ENCODE data around the gene SSU72.

The SSU72 gene

DNA sequence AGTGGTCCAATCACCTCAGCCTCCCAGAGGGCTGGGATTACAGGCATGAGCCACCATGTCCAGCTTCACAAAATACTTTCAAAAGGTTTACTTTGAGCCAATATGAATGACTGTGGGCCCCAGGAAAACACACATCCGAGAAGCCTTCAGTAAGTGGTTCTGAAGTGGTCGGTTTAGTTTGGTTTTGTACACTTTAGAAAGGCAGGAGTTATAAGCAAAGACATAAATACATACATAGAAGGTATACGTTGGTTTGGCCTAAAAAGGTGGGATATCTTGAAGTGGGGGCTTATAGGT is 37.4 kb upstream of the SSU72 start:
- Histone ChIP-seq H3K9ac (ENCODE audit: low read depth in 1 of 2, low read length in 2 of 2) (no peak overlapping the region), H3K9me3 (ENCODE audit: control insufficient read depth in 2 of 2, low read length in 2 of 2) (no peaks in the 10 kb centered on the region), H3K27me3 (ENCODE audit: control insufficient read depth in 2 of 2, insufficient read depth in 2 of 2, low read length in 2 of 2) (no peaks in the 10 kb centered on the region), H3K4me1 (ENCODE audit: control insufficient read depth in 2 of 2, insufficient read depth in 2 of 2, low read length in 2 of 2) (peaks cover 19 to 22% of the 10 kb centered on the region in 2 donors), H3K4me3 (ENCODE audit: low read length in 2 of 2) (no peak overlapping the region), H3K36me3 (ENCODE audit: control insufficient read depth in 2 of 2, insufficient read depth in 2 of 2, low read length in 2 of 2) (no peaks in the 10 kb centered on the region), H3K27ac (ENCODE audit: low read depth in 2 of 2, low read length in 2 of 2) (no peak overlapping the region)

DNA sequence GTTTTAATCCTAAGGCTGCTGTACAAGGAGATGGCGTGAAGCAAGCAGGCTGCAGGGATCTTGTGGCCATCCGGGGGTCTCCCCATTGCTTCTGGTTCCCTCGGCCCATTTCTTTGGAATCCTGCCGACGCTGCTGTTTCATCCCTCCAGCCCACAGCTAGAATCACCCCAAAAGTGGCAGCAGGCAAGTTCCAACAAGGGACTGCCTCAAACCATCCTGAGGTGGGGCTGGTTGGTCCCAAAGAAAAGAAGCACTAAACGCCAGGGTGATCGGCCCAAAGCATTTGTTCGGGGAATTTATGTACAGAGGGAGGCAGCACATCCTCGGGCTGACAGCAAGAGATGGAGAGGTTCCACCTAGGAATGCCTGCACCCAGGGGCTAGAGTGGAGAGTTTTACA is 36.1 kb upstream of the SSU72 start:
- Histone ChIP-seq H3K27me3 (ENCODE audit: control insufficient read depth in 2 of 2, insufficient read depth in 2 of 2, low read length in 2 of 2) (no peaks in the 10 kb centered on the region), H3K36me3 (ENCODE audit: control insufficient read depth in 2 of 2, insufficient read depth in 2 of 2, low read length in 2 of 2) (no peaks in the 10 kb centered on the region), H3K9me3 (ENCODE audit: control insufficient read depth in 2 of 2, low read length in 2 of 2) (no peaks in the 10 kb centered on the region), H3K4me1 (ENCODE audit: control insufficient read depth in 2 of 2, insufficient read depth in 2 of 2, low read length in 2 of 2) (peaks cover 14 to 15% of the 10 kb centered on the region in 2 donors), H3K4me3 (ENCODE audit: low read length in 2 of 2) (no peak overlapping the region), H3K9ac (ENCODE audit: low read depth in 1 of 2, low read length in 2 of 2) (no peak overlapping the region), H3K27ac (ENCODE audit: low read depth in 2 of 2, low read length in 2 of 2) (no peak overlapping the region)

DNA sequence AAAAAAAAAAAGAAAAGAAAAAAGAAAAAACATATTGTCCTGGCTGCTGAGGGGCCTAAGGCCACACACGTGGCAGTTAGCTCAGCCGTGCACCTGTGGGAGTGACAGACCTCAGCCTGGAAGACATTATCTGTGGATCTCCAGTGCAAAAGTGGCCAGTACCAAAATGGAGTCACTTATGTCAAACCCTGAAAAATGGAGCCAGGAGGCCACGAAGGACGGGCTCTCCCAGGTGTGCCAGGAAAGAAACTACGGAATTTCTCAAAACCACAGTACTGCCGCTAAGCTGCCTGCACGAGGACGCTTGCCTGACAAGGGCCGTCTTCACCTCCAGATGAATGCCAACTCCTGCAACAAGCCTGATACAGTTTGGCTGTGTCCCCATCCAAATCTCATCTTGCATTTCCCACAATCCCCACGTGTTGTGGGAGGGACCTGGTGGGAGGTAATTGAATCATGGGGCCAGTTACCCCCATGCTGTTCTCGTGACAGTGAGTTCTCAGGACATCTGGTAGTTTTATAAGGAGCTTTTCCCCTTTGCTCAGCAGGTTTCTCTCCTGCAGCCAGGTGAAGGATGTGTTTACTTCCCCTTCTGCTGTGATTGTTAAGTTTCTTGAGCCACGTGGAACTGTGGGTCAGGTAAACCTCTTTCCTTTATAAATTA is 35.3 kb upstream of the SSU72 start:
- Histone ChIP-seq H3K4me1 (ENCODE audit: control insufficient read depth in 2 of 2, insufficient read depth in 2 of 2, low read length in 2 of 2) (peaks cover 14% of the 10 kb centered on the region in 2 donors), H3K9me3 (ENCODE audit: control insufficient read depth in 2 of 2, low read length in 2 of 2) (no peaks in the 10 kb centered on the region), H3K27ac (ENCODE audit: low read depth in 2 of 2, low read length in 2 of 2) (no peak overlapping the region), H3K9ac (ENCODE audit: low read depth in 1 of 2, low read length in 2 of 2) (no peak overlapping the region), H3K36me3 (ENCODE audit: control insufficient read depth in 2 of 2, insufficient read depth in 2 of 2, low read length in 2 of 2) (no peaks in the 10 kb centered on the region), H3K27me3 (ENCODE audit: control insufficient read depth in 2 of 2, insufficient read depth in 2 of 2, low read length in 2 of 2) (no peaks in the 10 kb centered on the region), H3K4me3 (ENCODE audit: low read length in 2 of 2) (no peak overlapping the region)

- Histone ChIP-seq H3K4me3 (ENCODE audit: low read length in 2 of 2) (no peak overlapping the region), H3K9me3 (ENCODE audit: control insufficient read depth in 2 of 2, low read length in 2 of 2) (no peaks in the 10 kb centered on the region), H3K36me3 (ENCODE audit: control insufficient read depth in 2 of 2, insufficient read depth in 2 of 2, low read length in 2 of 2) (no peaks in the 10 kb centered on the region), H3K4me1 (ENCODE audit: control insufficient read depth in 2 of 2, insufficient read depth in 2 of 2, low read length in 2 of 2) (peaks cover 0 to 4% of the 10 kb centered on the region in 2 donors), H3K27ac (ENCODE audit: low read depth in 2 of 2, low read length in 2 of 2) (no peak overlapping the region), H3K9ac (ENCODE audit: low read depth in 1 of 2, low read length in 2 of 2) (no peak overlapping the region), H3K27me3 (ENCODE audit: control insufficient read depth in 2 of 2, insufficient read depth in 2 of 2, low read length in 2 of 2) (no peaks in the 10 kb centered on the region)
These were observed 31.6 kb upstream of the SSU72 start for GRCh38 chr1:1606232-1606631.

- Histone ChIP-seq H3K9me3 (ENCODE audit: control insufficient read depth in 2 of 2, low read length in 2 of 2) (no peaks in the 10 kb centered on the region), H3K4me3 (ENCODE audit: low read length in 2 of 2) (no peak overlapping the region), H3K9ac (ENCODE audit: low read depth in 1 of 2, low read length in 2 of 2) (no peak overlapping the region), H3K27ac (ENCODE audit: low read depth in 2 of 2, low read length in 2 of 2) (no peak overlapping the region), H3K4me1 (ENCODE audit: control insufficient read depth in 2 of 2, insufficient read depth in 2 of 2, low read length in 2 of 2) (peaks cover 0 to 4% of the 10 kb centered on the region in 2 donors), H3K36me3 (ENCODE audit: control insufficient read depth in 2 of 2, insufficient read depth in 2 of 2, low read length in 2 of 2) (no peaks in the 10 kb centered on the region), H3K27me3 (ENCODE audit: control insufficient read depth in 2 of 2, insufficient read depth in 2 of 2, low read length in 2 of 2) (peaks cover 3% of the 10 kb centered on the region in 2 donors)
These were observed 31.1 kb upstream of the SSU72 start for GRCh38 chr1:1605724-1606123.

DNA sequence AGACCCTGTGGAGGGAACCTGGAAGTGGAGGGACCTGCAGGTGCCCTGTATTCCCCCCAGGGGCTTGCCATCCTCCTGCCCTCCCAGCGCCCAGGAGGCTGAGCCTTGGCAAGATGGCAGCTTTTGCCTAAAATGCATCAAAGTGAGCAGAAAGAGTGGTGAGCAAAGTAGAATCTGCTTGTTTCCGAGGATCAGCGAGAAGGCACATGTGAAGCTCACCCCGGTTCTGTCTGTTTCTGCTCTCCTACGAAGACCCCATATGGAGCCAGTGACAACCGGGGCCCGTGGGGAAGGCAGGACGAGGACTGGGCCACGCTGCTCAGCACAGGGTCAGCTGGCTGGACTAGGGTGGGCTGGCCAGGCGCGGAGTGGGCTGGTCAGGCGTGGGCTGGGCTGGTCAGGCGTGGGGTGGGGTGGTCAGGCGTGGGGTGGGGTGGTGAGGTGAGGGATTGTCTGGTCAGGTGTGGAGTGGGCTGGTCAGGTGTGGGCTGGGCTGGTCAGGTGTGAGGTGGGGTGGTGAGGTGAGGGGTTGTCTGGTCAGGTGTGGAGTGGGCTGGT is 30.4 kb upstream of the SSU72 start:
- Histone ChIP-seq H3K27me3 (ENCODE audit: control insufficient read depth in 2 of 2, insufficient read depth in 2 of 2, low read length in 2 of 2) (peaks cover 3% of the 10 kb centered on the region in 2 donors), H3K4me1 (ENCODE audit: control insufficient read depth in 2 of 2, insufficient read depth in 2 of 2, low read length in 2 of 2) (peaks cover 3 to 9% of the 10 kb centered on the region in 2 donors), H3K27ac (ENCODE audit: low read depth in 2 of 2, low read length in 2 of 2) (no peak overlapping the region), H3K9me3 (ENCODE audit: control insufficient read depth in 2 of 2, low read length in 2 of 2) (no peaks in the 10 kb centered on the region), H3K4me3 (ENCODE audit: low read length in 2 of 2) (no peak overlapping the region), H3K36me3 (ENCODE audit: control insufficient read depth in 2 of 2, insufficient read depth in 2 of 2, low read length in 2 of 2) (no peaks in the 10 kb centered on the region), H3K9ac (ENCODE audit: low read depth in 1 of 2, low read length in 2 of 2) (no peak overlapping the region)

DNA sequence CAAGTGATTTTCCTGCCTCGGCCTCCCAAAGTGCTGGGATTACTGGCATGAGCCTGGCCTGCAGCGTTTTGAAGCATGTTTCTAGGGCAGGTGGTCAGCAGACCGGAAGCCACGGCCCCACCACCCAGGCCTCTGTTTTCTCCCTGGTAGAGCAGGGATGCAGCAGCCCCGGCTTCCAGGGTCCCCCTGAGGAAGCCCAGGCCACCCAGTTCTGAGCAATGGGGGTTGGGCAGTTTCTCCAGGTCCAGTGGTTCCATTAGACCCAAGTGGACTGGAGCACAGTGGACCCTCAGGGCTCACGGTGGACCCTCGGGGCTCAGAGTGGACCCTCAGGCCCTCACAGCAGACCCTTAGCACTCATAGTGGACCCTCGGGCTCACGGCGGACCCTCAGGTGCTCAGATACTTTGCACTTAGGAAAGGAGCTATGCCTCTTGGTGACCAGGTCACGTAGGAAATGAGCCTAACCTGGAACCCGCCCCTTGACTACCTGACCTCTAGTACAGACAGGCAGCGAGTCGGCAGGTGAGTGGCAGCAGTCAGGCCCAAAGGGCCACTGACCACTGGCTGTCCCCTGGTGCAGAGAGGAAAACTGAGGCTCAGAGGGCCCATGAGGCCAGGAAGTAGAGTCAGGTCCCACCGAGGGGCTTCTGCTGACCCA is 29.8 kb upstream of the SSU72 start:
- no peak overlapping the region for H3K27ac ChIP-seq (ENCODE audit: low read depth in 2 of 2, low read length in 2 of 2)
- H3K27me3 ChIP-seq (ENCODE audit: control insufficient read depth in 2 of 2, insufficient read depth in 2 of 2, low read length in 2 of 2) = peaks cover 3% of the 10 kb centered on the region in 2 donors
- no peaks in the 10 kb centered on the region for H3K9me3 ChIP-seq (ENCODE audit: control insufficient read depth in 2 of 2, low read length in 2 of 2)
- no peaks in the 10 kb centered on the region for H3K36me3 ChIP-seq (ENCODE audit: control insufficient read depth in 2 of 2, insufficient read depth in 2 of 2, low read length in 2 of 2)
- no peak overlapping the region for H3K4me3 ChIP-seq (ENCODE audit: low read length in 2 of 2)
- H3K9ac ChIP-seq (ENCODE audit: low read depth in 1 of 2, low read length in 2 of 2) = no peak overlapping the region
- peaks cover 3 to 9% of the 10 kb centered on the region in 2 donors for H3K4me1 ChIP-seq (ENCODE audit: control insufficient read depth in 2 of 2, insufficient read depth in 2 of 2, low read length in 2 of 2)

DNA sequence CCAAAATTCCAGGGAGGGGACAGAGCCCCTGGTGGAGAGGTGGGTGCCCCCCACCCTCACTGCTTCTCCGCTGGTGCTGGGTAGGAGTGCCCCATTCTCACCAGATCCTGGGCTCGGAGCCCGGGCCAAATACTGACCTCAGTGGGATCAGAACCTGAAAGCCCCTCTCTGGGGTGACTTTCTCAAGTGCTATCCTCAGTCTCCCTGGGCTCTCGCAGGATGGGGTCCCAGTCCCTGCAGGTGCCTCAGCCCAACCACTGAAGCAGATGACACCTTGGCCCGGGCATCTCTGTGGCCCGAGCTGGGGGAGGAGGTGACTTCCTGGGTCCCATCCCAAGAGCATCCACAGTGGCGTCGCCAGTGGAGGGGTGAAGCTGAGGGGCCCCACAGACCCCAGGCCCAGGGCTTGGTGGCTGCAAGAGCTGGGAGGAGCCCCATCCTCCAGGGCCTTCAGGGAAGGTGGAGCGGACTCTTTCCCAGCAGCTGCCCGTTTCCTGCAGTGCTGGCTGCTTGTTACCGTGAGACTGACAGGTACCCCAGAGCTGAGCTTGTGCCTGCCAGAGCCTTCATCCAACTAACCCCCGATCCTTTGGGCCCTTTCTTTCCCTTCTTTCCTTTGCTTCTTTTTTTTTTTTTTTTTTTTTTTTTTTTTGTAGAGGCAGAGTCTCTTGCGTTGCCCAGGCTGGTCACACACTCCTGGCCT is 29.2 kb upstream of the SSU72 start:
- H3K27ac ChIP-seq (ENCODE audit: low read depth in 2 of 2, low read length in 2 of 2) = no peak overlapping the region
- H3K4me3 ChIP-seq (ENCODE audit: low read length in 2 of 2) = no peak overlapping the region
- peaks cover 3% of the 10 kb centered on the region in 2 donors for H3K27me3 ChIP-seq (ENCODE audit: control insufficient read depth in 2 of 2, insufficient read depth in 2 of 2, low read length in 2 of 2)
- no peak overlapping the region for H3K9ac ChIP-seq (ENCODE audit: low read depth in 1 of 2, low read length in 2 of 2)
- no peaks in the 10 kb centered on the region for H3K36me3 ChIP-seq (ENCODE audit: control insufficient read depth in 2 of 2, insufficient read depth in 2 of 2, low read length in 2 of 2)
- peaks cover 3 to 9% of the 10 kb centered on the region in 2 donors for H3K4me1 ChIP-seq (ENCODE audit: control insufficient read depth in 2 of 2, insufficient read depth in 2 of 2, low read length in 2 of 2)
- no peaks in the 10 kb centered on the region for H3K9me3 ChIP-seq (ENCODE audit: control insufficient read depth in 2 of 2, low read length in 2 of 2)

DNA sequence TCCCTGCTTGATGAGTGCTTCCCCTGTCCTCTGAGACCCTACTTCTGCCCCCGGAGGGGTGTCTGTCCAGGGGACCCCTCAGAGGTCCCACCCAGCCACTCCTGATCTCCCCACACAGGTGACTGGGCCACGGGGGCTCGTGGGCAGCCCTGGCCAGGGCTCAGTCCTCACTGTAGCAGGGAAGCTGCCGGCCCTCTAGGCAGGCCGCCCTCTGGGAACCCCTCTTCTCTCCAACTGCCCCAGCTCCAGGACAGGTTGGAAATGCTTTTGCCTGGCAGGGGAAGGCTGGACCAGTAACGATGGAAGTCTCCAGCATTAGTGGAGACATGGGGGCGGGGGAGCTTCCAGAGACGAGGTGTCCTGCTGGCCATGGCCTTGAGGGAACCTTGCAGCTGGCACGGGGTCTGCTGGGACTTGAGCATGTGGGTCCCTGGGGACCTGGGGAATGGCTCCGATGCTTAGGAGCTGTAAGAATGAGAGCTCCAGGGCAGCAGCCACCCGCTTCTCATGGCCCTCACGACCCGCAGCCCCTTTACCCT is 28.4 kb upstream of the SSU72 start:
- peaks cover 3 to 9% of the 10 kb centered on the region in 2 donors for H3K27me3 ChIP-seq (ENCODE audit: control insufficient read depth in 2 of 2, insufficient read depth in 2 of 2, low read length in 2 of 2)
- no peak overlapping the region for H3K27ac ChIP-seq (ENCODE audit: low read depth in 2 of 2, low read length in 2 of 2)
- H3K9me3 ChIP-seq (ENCODE audit: control insufficient read depth in 2 of 2, low read length in 2 of 2) = no peaks in the 10 kb centered on the region
- H3K4me1 ChIP-seq (ENCODE audit: control insufficient read depth in 2 of 2, insufficient read depth in 2 of 2, low read length in 2 of 2) = peaks cover 3 to 9% of the 10 kb centered on the region in 2 donors
- no peak overlapping the region for H3K9ac ChIP-seq (ENCODE audit: low read depth in 1 of 2, low read length in 2 of 2)
- H3K4me3 ChIP-seq (ENCODE audit: low read length in 2 of 2) = no peak overlapping the region
- H3K36me3 ChIP-seq (ENCODE audit: control insufficient read depth in 2 of 2, insufficient read depth in 2 of 2, low read length in 2 of 2) = no peaks in the 10 kb centered on the region
